Measurements from ENCODE around the gene ITGA8.

Gene ITGA8

GRCh38 chr10:15545884-15546283 lies 173.8 kb downstream of the ITGA8 start:
- Histone ChIP-seq H3K27ac (no peak overlapping the region), H3K4me1 (no peaks in the 10 kb centered on the region), H3K4me3 (no peak overlapping the region), H3K36me3 (peaks cover 17 to 57% (median 37%) of the 10 kb centered on the region in 3 donors), H3K9me3 (peaks cover 0 to 3% (median 0%) of the 10 kb centered on the region in 3 donors), H3K27me3 (no peaks in the 10 kb centered on the region)
- TF ChIP-seq CTCF (IDR thresholded peaks at IDR 0.05) = no peak
- intact Hi-C loops (cut with DNase I; ENCODE audit: low total_unique reads) = no loop called here
- DNase-seq = no peak

DNA sequence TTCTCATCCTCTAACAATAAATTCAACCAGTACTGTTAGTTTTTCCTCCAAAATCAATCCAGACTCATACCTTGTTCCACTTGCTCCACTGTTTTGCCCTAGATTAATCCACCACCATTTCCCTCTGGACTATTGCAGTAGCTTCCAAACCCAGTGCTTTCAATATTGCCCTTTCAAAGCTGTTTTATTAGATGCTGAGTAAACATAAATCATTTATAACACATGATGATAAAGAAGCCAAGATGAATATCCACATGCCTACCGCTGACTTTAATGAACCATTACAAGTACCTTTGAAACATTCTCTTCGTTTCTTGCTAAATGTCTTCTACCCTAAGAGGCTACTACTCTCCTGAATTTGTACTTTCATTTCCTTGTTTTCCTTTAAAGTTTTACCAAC lies 174.5 kb downstream of the ITGA8 start:
- H3K4me1 ChIP-seq = no peaks in the 10 kb centered on the region
- H3K9me3 ChIP-seq = peaks cover 0 to 3% (median 0%) of the 10 kb centered on the region in 3 donors
- no peak for DNase-seq
- no peak for TF ChIP-seq CTCF (IDR thresholded peaks at IDR 0.05)
- intact Hi-C loops (cut with DNase I; ENCODE audit: low total_unique reads) = no loop called here
- peaks cover 17 to 51% (median 36%) of the 10 kb centered on the region in 3 donors for H3K36me3 ChIP-seq
- H3K4me3 ChIP-seq = no peak overlapping the region
- H3K27ac ChIP-seq = no peak overlapping the region
- no peaks in the 10 kb centered on the region for H3K27me3 ChIP-seq

- Histone ChIP-seq H3K4me1 (no peaks in the 10 kb centered on the region), H3K4me3 (no peak overlapping the region), H3K9me3 (peaks cover 0 to 3% (median 0%) of the 10 kb centered on the region in 3 donors), H3K36me3 (peaks cover 17 to 53% (median 31%) of the 10 kb centered on the region in 3 donors), H3K27me3 (no peaks in the 10 kb centered on the region), H3K27ac (no peak overlapping the region)
- intact Hi-C loops (cut with DNase I; ENCODE audit: low total_unique reads) = no loop called here
- no peak for TF ChIP-seq CTCF (IDR thresholded peaks at IDR 0.05)
- DNase-seq = no peak
These were observed 175.7 kb downstream of the ITGA8 start for GRCh38 chr10:15543994-15544393.

DNA sequence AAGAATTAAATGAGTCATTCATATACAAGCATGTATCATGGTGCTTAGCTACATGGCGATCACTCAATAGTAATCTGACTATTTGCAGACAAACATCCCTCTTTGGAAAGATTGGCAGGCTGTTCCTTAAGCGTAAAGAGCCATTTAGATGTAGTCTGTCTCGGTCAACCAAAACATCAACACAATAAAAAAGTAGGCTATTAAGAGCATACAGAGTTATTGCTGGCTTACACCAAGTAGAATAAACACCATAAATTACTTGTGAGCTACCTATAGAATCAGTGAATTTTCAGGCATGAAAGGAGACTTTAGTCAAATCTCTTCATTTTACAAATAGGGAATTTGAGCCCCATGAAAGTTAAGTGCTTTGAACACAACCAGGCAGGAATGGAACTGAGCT lies 176.9 kb downstream of the ITGA8 start:
- Histone ChIP-seq H3K36me3 (peaks cover 11 to 44% (median 23%) of the 10 kb centered on the region in 3 donors), H3K27ac (no peak overlapping the region), H3K4me1 (no peaks in the 10 kb centered on the region), H3K27me3 (no peaks in the 10 kb centered on the region), H3K4me3 (no peak overlapping the region), H3K9me3 (peaks cover 0 to 3% (median 0%) of the 10 kb centered on the region in 3 donors)
- no peak for TF ChIP-seq CTCF (IDR thresholded peaks at IDR 0.05)
- intact Hi-C loops (cut with DNase I; ENCODE audit: low total_unique reads) = no loop called here
- no peak for DNase-seq

GRCh38 chr10:15541376-15541775 lies 178.3 kb downstream of the ITGA8 start:
- intact Hi-C loops (cut with DNase I; ENCODE audit: low total_unique reads) = no loop called here
- Histone ChIP-seq H3K4me1 (no peaks in the 10 kb centered on the region), H3K27ac (no peak overlapping the region)

More at GRCh38 chr10:15541376-15541775, 178.3 kb downstream of the ITGA8 start:
- peaks cover 5 to 32% (median 15%) of the 10 kb centered on the region in 3 donors for H3K36me3 ChIP-seq
- no peaks in the 10 kb centered on the region for H3K27me3 ChIP-seq
- H3K9me3 ChIP-seq = peaks cover 0 to 3% (median 0%) of the 10 kb centered on the region in 3 donors
- H3K4me3 ChIP-seq = no peak overlapping the region
- TF ChIP-seq CTCF (IDR thresholded peaks at IDR 0.05) = no peak
- DNase-seq = no peak
